GM12872 (cell line): ENCODE results near the gene MTHFSD.

Experiments used
- TF ChIP-seq, protein P1 (sequence below): IDR thresholded peaks from 3 replicates; pipeline ENCODE4 v1.5.1; 2011; ENCODE audit warnings: low read depth, mild to moderate bottlenecking, low read length, moderate library complexity; ENCODE audit not compliant: insufficient read depth

MTHFSD gene

GRCh38 chr16:86549076-86549892 is 5.8 kb downstream of the MTHFSD start:
- TF ChIP-seq, protein P1, sequence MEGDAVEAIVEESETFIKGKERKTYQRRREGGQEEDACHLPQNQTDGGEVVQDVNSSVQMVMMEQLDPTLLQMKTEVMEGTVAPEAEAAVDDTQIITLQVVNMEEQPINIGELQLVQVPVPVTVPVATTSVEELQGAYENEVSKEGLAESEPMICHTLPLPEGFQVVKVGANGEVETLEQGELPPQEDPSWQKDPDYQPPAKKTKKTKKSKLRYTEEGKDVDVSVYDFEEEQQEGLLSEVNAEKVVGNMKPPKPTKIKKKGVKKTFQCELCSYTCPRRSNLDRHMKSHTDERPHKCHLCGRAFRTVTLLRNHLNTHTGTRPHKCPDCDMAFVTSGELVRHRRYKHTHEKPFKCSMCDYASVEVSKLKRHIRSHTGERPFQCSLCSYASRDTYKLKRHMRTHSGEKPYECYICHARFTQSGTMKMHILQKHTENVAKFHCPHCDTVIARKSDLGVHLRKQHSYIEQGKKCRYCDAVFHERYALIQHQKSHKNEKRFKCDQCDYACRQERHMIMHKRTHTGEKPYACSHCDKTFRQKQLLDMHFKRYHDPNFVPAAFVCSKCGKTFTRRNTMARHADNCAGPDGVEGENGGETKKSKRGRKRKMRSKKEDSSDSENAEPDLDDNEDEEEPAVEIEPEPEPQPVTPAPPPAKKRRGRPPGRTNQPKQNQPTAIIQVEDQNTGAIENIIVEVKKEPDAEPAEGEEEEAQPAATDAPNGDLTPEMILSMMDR = no peak

DNA sequence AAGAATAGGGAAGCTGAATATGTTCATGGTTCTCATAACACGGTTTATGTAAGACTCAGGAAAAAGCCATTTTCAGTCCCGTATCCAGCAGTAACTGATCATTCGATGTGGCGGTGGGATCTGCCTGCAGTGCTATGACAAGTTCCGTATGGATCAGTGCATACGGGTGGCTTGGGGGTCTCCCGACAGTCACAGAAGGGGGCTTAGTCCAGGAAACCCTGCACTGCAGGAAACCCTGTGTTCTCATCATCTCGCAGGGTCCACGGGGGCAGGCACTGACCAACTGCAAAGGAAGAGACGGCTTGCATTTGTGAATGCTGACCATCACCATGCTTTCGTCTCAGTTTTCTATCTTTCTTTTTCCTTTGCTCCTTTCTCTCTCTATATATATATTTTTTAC is 7.7 kb downstream of the MTHFSD start:
- TF ChIP-seq, protein P1 = no peak

- TF ChIP-seq, protein P1 = no peak
These were observed 8.4 kb downstream of the MTHFSD start for GRCh38 chr16:86546638-86547013.

GRCh38 chr16:86545954-86546637 is 8.9 kb downstream of the MTHFSD start:
- TF ChIP-seq, protein P1 = no peak

- TF ChIP-seq, protein P1 = no peak
These were observed 9.6 kb downstream of the MTHFSD start for GRCh38 chr16:86545481-86545880.

GRCh38 chr16:86542756-86543750 is 12.0 kb downstream of the MTHFSD start:
- TF ChIP-seq, protein P1 = no peak

DNA sequence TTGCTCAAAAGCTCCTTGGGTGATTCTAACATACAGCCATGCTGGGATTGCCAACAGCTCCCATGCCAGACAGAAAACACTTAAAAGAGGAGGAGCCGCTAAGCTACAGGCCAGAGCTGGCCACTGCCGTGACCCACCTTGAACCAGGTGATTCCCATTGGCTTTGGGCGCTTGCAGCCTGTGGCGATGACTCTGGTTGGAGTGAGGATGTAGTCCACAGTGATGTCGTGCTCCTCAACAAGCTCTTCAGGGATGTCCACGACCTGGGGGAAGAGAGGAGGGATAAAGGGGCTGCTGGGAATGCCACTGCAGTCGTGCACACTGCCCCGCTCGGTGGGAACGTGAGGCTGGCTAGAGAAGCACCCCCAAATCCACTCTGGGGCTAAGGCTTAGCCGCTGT is 13.5 kb downstream of the MTHFSD start:
- TF ChIP-seq, protein P1 = no peak
